DND-41 (cell line): Measurements from ENCODE around the gene ZBTB34.

Source experiments
- ATAC-seq: fragments of 200-7000 bp; cut with Tn5 transposase; 3 replicates; pipeline ENCODE4 v1.9.1; 2021; ENCODE audit warnings: low read depth; ENCODE audit not compliant: insufficient read depth
- DNase-seq: peaks from one replicate; pipeline ENCODE4 v3.0.0-alpha.2; 2020
- H2AFZ ChIP-seq: 2 replicates; pipeline ENCODE4 v1.6.0; 2012; ENCODE audit warnings: low read depth, low read length
- H3K27ac ChIP-seq: 2 replicates; pipeline ENCODE4 v1.5.1; 2012; ENCODE audit warnings: low read length, inconsistent platforms
- H3K27me3 ChIP-seq: fragments of 200-600 bp; sonication (generic); 2 replicates; pipeline ENCODE4 v1.6.0; 2012; ENCODE audit warnings: low read length, mild to moderate bottlenecking, inconsistent platforms; ENCODE audit not compliant: insufficient read depth, poor library complexity
- H3K36me3 ChIP-seq: 2 replicates; pipeline ENCODE4 v1.5.1; 2012; ENCODE audit warnings: low read length, inconsistent platforms; ENCODE audit not compliant: insufficient read depth
- H3K4me1 ChIP-seq: 2 replicates; pipeline ENCODE4 v1.5.1; 2012; ENCODE audit warnings: mild to moderate bottlenecking, low read length; ENCODE audit not compliant: insufficient read depth
- H3K4me2 ChIP-seq: 2 replicates; pipeline ENCODE4 v1.6.0; 2012; ENCODE audit warnings: mild to moderate bottlenecking, moderate library complexity, low read length, inconsistent platforms; ENCODE audit not compliant: insufficient read depth
- H3K4me3 ChIP-seq, 2 experiments: fragments of 200-600 bp in 1 of 2; shearing (Covaris generic) in 1 of 2; 2 replicates each; pipeline ENCODE4 v1.5.1; 2012 to 2016; ENCODE audit warnings: inconsistent platforms in 2 of 2, low read length in 2 of 2, mild to moderate bottlenecking in 2 of 2, low read depth in 1 of 2, moderate library complexity in 1 of 2
- H3K79me2 ChIP-seq: 2 replicates; pipeline ENCODE4 v1.6.0; 2012; ENCODE audit warnings: low read length, inconsistent platforms; ENCODE audit not compliant: insufficient read depth
- H3K9ac ChIP-seq: 2 replicates; pipeline ENCODE4 v1.6.0; 2012; ENCODE audit warnings: low read depth, mild to moderate bottlenecking, inconsistent platforms, low read length, moderate library complexity
- H3K9me3 ChIP-seq: 2 replicates; pipeline ENCODE4 v1.5.1; 2012; ENCODE audit warnings: low read length, moderate library complexity, mild to moderate bottlenecking, inconsistent platforms; ENCODE audit not compliant: insufficient read depth, severe bottlenecking
- H4K20me1 ChIP-seq: 2 replicates; pipeline ENCODE4 v1.6.0; 2012; ENCODE audit warnings: low read length; ENCODE audit not compliant: insufficient read depth
- CTCF ChIP-seq: IDR thresholded peaks from 2 replicates; pipeline ENCODE4 v1.5.1; 2012; ENCODE audit warnings: borderline replicate concordance, low read length, moderate library complexity, mild to moderate bottlenecking; ENCODE audit not compliant: poor library complexity, severe bottlenecking; ENCODE audit errors: extremely low read depth
- EZH2 ChIP-seq: IDR thresholded peaks from 3 replicates; pipeline ENCODE4 v1.6.1; 2012; ENCODE audit warnings: borderline replicate concordance, low read depth, mild to moderate bottlenecking, moderate library complexity, low read length, inconsistent platforms; ENCODE audit not compliant: severe bottlenecking

Gene ZBTB34

DNA sequence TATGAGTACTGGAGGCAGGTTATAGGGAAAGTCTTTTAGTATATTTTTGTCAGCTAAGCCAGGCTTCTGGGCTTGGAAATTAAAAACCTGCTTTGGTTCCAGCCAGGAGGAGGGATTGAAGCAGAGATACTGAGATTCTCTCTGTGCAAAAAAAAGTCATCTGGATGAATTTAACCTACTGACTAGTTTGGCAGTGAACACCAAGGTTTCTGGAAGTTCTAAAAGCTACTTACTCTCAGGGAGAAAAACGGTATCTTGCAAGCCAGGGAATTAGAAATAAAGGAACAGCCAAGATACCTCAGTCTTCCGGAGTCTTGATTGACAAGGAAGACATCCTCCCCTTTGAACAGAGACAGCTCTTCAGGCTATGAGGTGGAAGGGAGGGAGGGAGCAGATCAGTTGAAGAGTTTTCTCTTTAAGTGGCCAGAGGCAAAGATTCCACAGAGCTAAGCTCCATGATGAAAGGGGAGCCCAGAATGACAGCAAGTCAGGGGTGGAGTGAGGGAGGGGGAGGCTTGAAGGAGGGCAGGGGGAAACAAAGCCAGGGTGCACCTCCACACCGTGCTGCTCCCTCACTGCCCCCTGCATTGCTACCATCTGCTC lies 8.3 kb upstream of the ZBTB34 start:
- Histone ChIP-seq H2AFZ (no peak overlapping the region), H3K27me3 (peaks cover 18% of the 10 kb centered on the region), H3K36me3 (no peaks in the 10 kb centered on the region), H3K9me3 (no peaks in the 10 kb centered on the region), H3K4me3 (no peak overlapping the region), H3K79me2 (no peaks in the 10 kb centered on the region), H3K4me2 (no peak overlapping the region), H3K4me1 (no peaks in the 10 kb centered on the region), H4K20me1 (no peaks in the 10 kb centered on the region), H3K27ac (no peak overlapping the region), H3K9ac (no peak overlapping the region)
- TF ChIP-seq EZH2 (no peak), CTCF (no peak)
- DNase-seq (no peak), ATAC-seq (no peak)

DNA sequence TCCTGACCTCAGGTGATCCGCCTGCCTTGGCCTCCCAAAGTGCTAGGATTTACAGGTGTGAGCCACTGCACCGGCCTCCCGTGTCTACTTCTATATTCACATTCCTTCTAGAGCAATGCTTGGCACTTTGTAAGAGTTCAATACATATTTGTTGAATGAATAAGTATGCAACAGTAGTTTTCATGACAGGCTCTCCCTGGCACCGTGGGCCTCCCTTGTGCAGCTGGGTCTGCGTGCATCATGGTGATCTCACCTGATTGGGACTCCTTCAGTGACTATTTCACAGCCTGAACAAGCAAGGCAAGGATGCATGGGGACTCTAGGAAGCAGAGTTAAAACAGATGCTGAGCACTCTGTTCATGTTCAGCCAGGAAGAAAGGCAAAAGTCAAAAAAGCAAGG lies 6.8 kb upstream of the ZBTB34 start:
- H4K20me1 ChIP-seq = no peaks in the 10 kb centered on the region
- no peak for ATAC-seq
- no peak for DNase-seq
- H3K4me1 ChIP-seq = no peaks in the 10 kb centered on the region
- no peak overlapping the region for H2AFZ ChIP-seq
- no peak overlapping the region for H3K4me3 ChIP-seq
- no peaks in the 10 kb centered on the region for H3K79me2 ChIP-seq
- TF ChIP-seq CTCF (no peak), EZH2 (no peak)
- H3K27ac ChIP-seq = no peak overlapping the region
- H3K27me3 ChIP-seq = peaks cover 18% of the 10 kb centered on the region
- H3K36me3 ChIP-seq = no peaks in the 10 kb centered on the region
- H3K9me3 ChIP-seq = no peaks in the 10 kb centered on the region
- no peak overlapping the region for H3K9ac ChIP-seq
- H3K4me2 ChIP-seq = no peak overlapping the region

DNA sequence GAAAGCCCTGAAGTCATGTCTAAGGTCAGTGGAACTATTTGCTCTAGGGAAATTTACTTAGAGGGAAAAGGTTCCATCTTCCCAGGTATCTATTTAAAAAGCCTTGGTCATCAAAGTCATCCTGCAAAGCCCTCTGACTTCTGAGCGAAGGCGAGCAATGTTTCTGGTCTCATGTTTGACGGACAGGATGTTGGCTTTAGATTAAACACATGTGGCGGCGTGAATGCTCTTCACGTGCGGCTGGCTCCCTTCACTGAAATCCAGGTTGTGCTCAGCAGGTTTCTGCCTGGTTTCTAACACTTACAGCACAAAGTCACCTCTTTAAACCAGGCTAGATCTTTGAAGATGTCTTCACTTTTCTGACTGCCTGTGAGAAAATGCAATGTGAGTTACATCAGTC lies 5.7 kb upstream of the ZBTB34 start:
- H3K9ac ChIP-seq = no peak overlapping the region
- no peaks in the 10 kb centered on the region for H3K36me3 ChIP-seq
- TF ChIP-seq CTCF (no peak), EZH2 (no peak)
- H3K4me2 ChIP-seq = no peak overlapping the region
- peaks cover 3% of the 10 kb centered on the region for H3K4me1 ChIP-seq
- no peaks in the 10 kb centered on the region for H4K20me1 ChIP-seq
- no peak overlapping the region for H3K4me3 ChIP-seq
- peaks cover 24% of the 10 kb centered on the region for H3K27me3 ChIP-seq
- DNase-seq = no peak
- no peaks in the 10 kb centered on the region for H3K9me3 ChIP-seq
- H3K79me2 ChIP-seq = no peaks in the 10 kb centered on the region
- H3K27ac ChIP-seq = no peak overlapping the region
- H2AFZ ChIP-seq = no peak overlapping the region
- no peak for ATAC-seq

- Histone ChIP-seq H3K4me1 (peaks cover 11% of the 10 kb centered on the region), H3K9me3 (no peaks in the 10 kb centered on the region), H4K20me1 (no peaks in the 10 kb centered on the region), H3K9ac (no peak overlapping the region), H3K4me2 (no peak overlapping the region), H3K27me3 (peaks cover 24% of the 10 kb centered on the region), H3K36me3 (no peaks in the 10 kb centered on the region; the same call in 1 of the 2 replicates), H3K27ac (no peak overlapping the region), H2AFZ (no peak overlapping the region), H3K4me3 (no peak overlapping the region), H3K79me2 (peaks cover 7% of the 10 kb centered on the region)
- TF ChIP-seq EZH2 = no peak
- TF ChIP-seq CTCF = no peak
- DNase-seq (no peak), ATAC-seq (no peak)
Observed at GRCh38 chr9:126856326-126856877, 4.0 kb upstream of the ZBTB34 start.
